HCT116 (cell line): ENCODE data around the gene SYNJ2. TPM values are rescaled to one million over a fixed set of nuclear protein-coding genes. Genes with fewer than 3 reads are reported as not detected.

Experiments used
- ATAC-seq: fragments of 200-7000 bp; cut with Tn5 transposase; 2 replicates; pipeline ENCODE4 v1.9.1; 2020; ENCODE audit warnings: mild to moderate bottlenecking, moderate library complexity
- BruUV-seq: library from RNA; stranded (reverse); fragments of 400-500 nt; replicated peaks from 2 replicates; lab custom pipeline; 2021; lab: Mats Ljungman, UMichigan
- CTCF ChIA-PET: fragments of 300-600 bp; sonication (Branson Sonifier 250); formaldehyde crosslinking; loops from one replicate; lab custom pipeline; 2021; ENCODE audit warnings: antibody characterized with exemption; lab: Charles Lee
- POLR2A ChIA-PET: fragments of 300-600, 350-600 bp; sonication (Branson Sonifier 250); formaldehyde crosslinking; loops from one replicate; lab custom pipeline; 2021; ENCODE audit warnings: antibody characterized with exemption; lab: Charles Lee
- RAD21 ChIA-PET, 2 experiments: fragments of 300-600 bp; sonication (Branson Sonifier 250); formaldehyde crosslinking; loops; one replicate each; lab custom pipeline; 2023; ENCODE audit warnings: low total read pairs in 2 of 2; ENCODE audit not compliant: uncharacterized antibody in 2 of 2, unreplicated experiment in 2 of 2, low non-redundant PET in 1 of 2; lab: Charles Lee
- DNase-seq: peaks from one replicate; pipeline ENCODE4 v3.0.0-alpha.2; 2010; ENCODE audit warnings: low read depth, low spot score
- H2AFZ ChIP-seq: fragments of 200-600 bp; shearing (Covaris generic), sonication (generic); 2 replicates; pipeline ENCODE4 v1.6.1; 2017; ENCODE audit warnings: low read depth, mixed run types, mixed read lengths, antibody characterized with exemption, low read length; ENCODE audit not compliant: poor library complexity, severe bottlenecking
- H3K27ac ChIP-seq: 2 replicates; pipeline ENCODE4 v1.5.1; 2012; ENCODE audit warnings: low read depth, low read length
- H3K27me3 ChIP-seq: fragments of 200-600 bp; sonication (generic); 2 replicates; pipeline ENCODE4 v1.6.1; 2016; ENCODE audit warnings: mixed run types, low read length, mixed read lengths; ENCODE audit not compliant: insufficient read depth
- H3K36me3 ChIP-seq, 2 experiments: fragments of 200-500 bp in 1 of 2; fragments of 200-600 bp in 1 of 2; sonication (Bioruptor generic) in 1 of 2; sonication (generic) in 1 of 2; 2 replicates each; pipeline versions ENCODE4 v1.5.1 to v1.6.1; 2014 to 2016; ENCODE audit warnings: low read length in 2 of 2, inconsistent platforms in 1 of 2, mixed read lengths in 1 of 2, mixed run types in 1 of 2; ENCODE audit not compliant: insufficient read depth in 2 of 2, control insufficient read depth in 1 of 2
- H3K4me1 ChIP-seq, 2 experiments: fragments of 200-600 bp in 1 of 2; sonication (generic) in 1 of 2; 2 replicates each; pipeline versions ENCODE4 v1.5.1 to v1.6.1; 2012 to 2017; ENCODE audit warnings: low read length in 2 of 2, inconsistent platforms in 1 of 2, mild to moderate bottlenecking in 1 of 2, mixed read lengths in 1 of 2, mixed run types in 1 of 2, moderate library complexity in 1 of 2; ENCODE audit not compliant: insufficient read depth in 2 of 2, control insufficient read depth in 1 of 2
- H3K4me2 ChIP-seq: fragments of 200-600 bp; sonication (generic); 2 replicates; pipeline ENCODE4 v1.6.1; 2017; ENCODE audit warnings: mixed run types, low read length, mixed read lengths
- H3K4me3 ChIP-seq, 2 experiments: fragments of 200-600 bp in 1 of 2; sonication (generic) in 1 of 2; replicated peaks in 1 of 2; 2 replicates each; pipeline ENCODE4 v1.5.1; 2011 to 2016; ENCODE audit warnings: low read length in 2 of 2, control low read depth in 1 of 2, low read depth in 1 of 2, mild to moderate bottlenecking in 1 of 2, mixed read lengths in 1 of 2, mixed run types in 1 of 2
- H3K79me2 ChIP-seq: fragments of 200-600 bp; sonication (generic); 2 replicates; pipeline ENCODE4 v1.6.1; 2017; ENCODE audit warnings: mild to moderate bottlenecking, mixed run types, low read length, moderate library complexity, mixed read lengths; ENCODE audit not compliant: insufficient read depth
- H3K9ac ChIP-seq: fragments of 200-600 bp; sonication (generic); 2 replicates; pipeline ENCODE4 v1.6.1; 2016; ENCODE audit warnings: low read length, mixed read lengths
- H3K9me2 ChIP-seq: fragments of 200-600 bp; sonication (generic), shearing (Covaris generic); 2 replicates; pipeline ENCODE4 v1.6.1; 2017; ENCODE audit warnings: mixed run types, mild to moderate bottlenecking, moderate library complexity; ENCODE audit not compliant: insufficient read depth
- H3K9me3 ChIP-seq, 2 experiments: fragments of 200-500 bp in 1 of 2; fragments of 200-600 bp in 1 of 2; sonication (Bioruptor generic) in 1 of 2; sonication (generic) in 1 of 2; 2 replicates each; pipeline ENCODE4 v1.6.1; 2014 to 2017; ENCODE audit warnings: low read length in 2 of 2, mixed read lengths in 2 of 2, inconsistent platforms in 1 of 2, low read depth in 1 of 2, mild to moderate bottlenecking in 1 of 2, mixed run types in 1 of 2, moderate library complexity in 1 of 2; ENCODE audit not compliant: control insufficient read depth in 1 of 2, insufficient read depth in 1 of 2
- H4K20me1 ChIP-seq: fragments of 200-600 bp; sonication (generic), shearing (Covaris generic); 2 replicates; pipeline ENCODE4 v1.6.1; 2017; ENCODE audit warnings: mixed run types, mild to moderate bottlenecking, moderate library complexity; ENCODE audit not compliant: insufficient read depth
- EGR1 ChIP-seq: IDR thresholded peaks from 2 replicates; pipeline ENCODE4 v1.6.1; 2012; ENCODE audit warnings: low read depth
- EZH2phosphoT487 ChIP-seq: fragments of 200-600 bp; IDR thresholded peaks from 2 replicates; pipeline ENCODE4 v1.6.1; 2018; ENCODE audit warnings: antibody characterized with exemption, borderline replicate concordance
- POLR2AphosphoS5 ChIP-seq: IDR thresholded peaks from 2 replicates; pipeline ENCODE4 v1.6.1; 2011; ENCODE audit warnings: mild to moderate bottlenecking, low read depth, low read length, moderate library complexity
- RAD21 ChIP-seq: IDR thresholded peaks from 2 replicates; pipeline ENCODE4 v1.6.1; 2012; ENCODE audit warnings: low read depth, mild to moderate bottlenecking
- SRF ChIP-seq: IDR thresholded peaks from 2 replicates; pipeline ENCODE4 v1.6.1; 2012; ENCODE audit warnings: low read depth
- TCF7L2 ChIP-seq: IDR thresholded peaks from 2 replicates; pipeline ENCODE4 v1.7.0; 2011; ENCODE audit warnings: borderline replicate concordance, inconsistent platforms; ENCODE audit not compliant: insufficient read depth, insufficient read length; ENCODE audit errors: extremely low read depth
- intact Hi-C: fragments of 100-400 bp; cut with micrococcal nuclease; formaldehyde crosslinking; loops from 2 replicates; pipeline ENCODE4 v1.10.0; 2022
- total RNA-seq: library from RNA; stranded (reverse); gene quantifications from one replicate; pipeline ENCODE4 v1.2.1, GENCODE V29; 2021; ENCODE audit not compliant: unreplicated experiment

The SYNJ2 gene
- total RNA-seq, 1 experiment from 2014 or later: 23.9 TPM

DNA sequence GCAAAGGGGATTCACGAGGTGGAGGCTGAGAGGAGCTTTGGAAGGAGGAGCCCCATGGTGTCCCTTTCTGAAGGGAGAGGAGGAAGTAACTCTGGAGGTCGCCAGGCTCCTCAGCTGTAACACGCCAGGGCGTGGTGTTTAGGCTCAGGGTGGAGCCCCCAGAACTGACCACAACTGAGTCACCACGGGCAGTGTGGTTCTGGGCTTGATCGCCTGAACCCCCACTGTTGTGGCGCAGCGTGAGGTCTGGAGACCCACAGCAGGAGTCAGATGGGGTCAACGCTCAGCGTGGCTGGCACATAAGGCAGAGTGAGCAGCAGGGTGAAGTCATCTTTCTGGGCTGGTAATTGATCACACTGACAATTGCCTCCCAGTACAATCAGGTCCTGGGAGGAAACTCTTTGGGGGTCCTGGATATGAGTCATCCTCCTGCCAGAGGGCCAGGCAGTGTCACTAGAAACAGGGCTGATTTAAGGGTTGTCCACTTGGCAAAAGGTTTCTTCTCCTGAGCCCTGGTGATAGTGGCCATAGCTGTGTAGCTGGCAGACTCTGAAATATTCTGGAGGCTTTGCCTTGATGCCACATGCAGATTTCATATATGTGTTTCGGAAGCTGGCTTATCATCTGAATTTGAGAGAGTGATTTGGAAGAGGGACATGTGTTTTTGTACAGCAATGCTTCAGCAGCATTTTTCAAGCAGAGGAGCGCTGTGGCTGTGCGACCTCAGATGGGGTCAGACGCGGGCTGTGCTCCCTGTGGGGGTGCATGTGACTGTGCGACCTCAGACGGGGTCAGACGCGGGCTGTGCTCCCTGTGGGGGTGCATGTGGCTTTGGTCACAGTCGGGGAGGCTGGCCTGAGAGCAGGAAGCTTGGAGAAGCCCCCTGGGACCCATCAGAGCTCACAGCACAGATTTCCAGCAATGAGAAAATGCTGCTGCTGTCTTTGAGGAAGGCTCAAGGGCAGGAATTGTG lies 50.0 kb downstream of the SYNJ2 start (continued):
- TF ChIP-seq TCF7L2: no peak
- TF ChIP-seq POLR2AphosphoS5: no peak
- 0 out of 2 replicates have a peak, but pooled peaks have one; percentile 35 for TF ChIP-seq RAD21
- no peak for TF ChIP-seq SRF
- TF ChIP-seq EZH2phosphoT487: no peak
- TF ChIP-seq EGR1: no peak

DNA sequence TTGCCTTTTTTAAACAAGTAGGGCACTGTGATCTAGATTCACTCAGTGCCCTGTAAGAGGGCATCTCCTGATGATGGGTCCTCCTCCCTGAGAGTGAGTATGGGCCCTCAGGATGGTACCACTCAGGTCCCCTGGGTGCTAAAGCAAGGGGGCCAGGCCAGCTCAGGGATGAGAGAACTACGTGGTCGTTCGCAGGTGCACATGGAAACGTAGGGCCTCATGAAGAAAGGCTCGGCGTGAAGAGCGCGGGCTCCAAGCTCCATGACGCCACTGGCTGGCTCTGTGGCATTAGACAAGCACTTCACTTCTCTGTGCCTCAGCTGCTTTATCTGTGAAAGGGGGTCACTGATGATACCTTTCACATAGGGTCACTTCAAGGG lies 50.7 kb downstream of the SYNJ2 start:
- intact Hi-C loops: no loop called here
- ATAC-seq (no peak), DNase-seq (no peak)
- peaks cover 0 to 18% of the 10 kb centered on the region in 2 experiments; a peak in 1 of 4 replicates for H3K36me3 ChIP-seq
- no peak overlapping the region for H3K27ac ChIP-seq
- no peaks in the 10 kb centered on the region for H3K9me2 ChIP-seq
- no TSS peak for BruUV-seq
- no peaks in the 10 kb centered on the region for H3K9me3 ChIP-seq
- no peaks in the 10 kb centered on the region for H4K20me1 ChIP-seq
- POLR2A ChIA-PET: no interaction called here
- peaks cover 24 to 39% of the 10 kb centered on the region in 2 experiments for H3K4me1 ChIP-seq
- no peaks in the 10 kb centered on the region; the same call in 1 of the 2 replicates for H3K79me2 ChIP-seq
- no peak overlapping the region for H3K4me2 ChIP-seq
- H3K4me3 ChIP-seq: no peak overlapping the region
- no peak for TF ChIP-seq RAD21
- no peaks in the 10 kb centered on the region for H3K27me3 ChIP-seq
- RAD21 ChIA-PET: no interaction called here
- H2AFZ ChIP-seq: no peak overlapping the region
- CTCF ChIA-PET: no interaction called here
- H3K9ac ChIP-seq: no peak overlapping the region
